Transverse colon (tissue), 4 donors: ENCODE measurements around the gene VSIG8. TPM values are rescaled to one million over a fixed set of nuclear protein-coding genes. Genes with fewer than 3 reads are reported as not detected.
"Not testable (repeated sequence)": the region's sequence is repeated elsewhere in the genome, so short reads cannot be mapped to it uniquely, and the experiment has no call there.

Source experiments
- DNase-seq: peaks from one replicate; pipeline ENCODE4 v3.0.0-alpha.2; 2019
- H3K27ac ChIP-seq, 4 donors: fragments of 200-600 bp; sonication (generic); 2 replicates each; pipeline ENCODE4 v1.5.1; 2016 to 2018; ENCODE audit warnings: inconsistent platforms in 4 of 4
- H3K27me3 ChIP-seq: fragments of 200-600 bp; sonication (generic); 2 replicates; pipeline ENCODE4 v1.5.1; 2017; ENCODE audit warnings: inconsistent platforms
- H3K36me3 ChIP-seq, 4 donors: fragments of 200-600 bp; sonication (generic); 2 replicates each; pipeline ENCODE4 v1.5.1; 2017 to 2019; ENCODE audit warnings: inconsistent platforms in 4 of 4
- H3K4me1 ChIP-seq, 4 donors: fragments of 200-600 bp; sonication (generic); 2 replicates each; pipeline ENCODE4 v1.5.1; 2017 to 2020; ENCODE audit warnings: inconsistent platforms in 4 of 4
- H3K4me3 ChIP-seq, 4 donors: fragments of 200-600 bp; sonication (generic); 1 replicate in 1 of 4; 2 replicates in 3 of 4; pipeline versions ENCODE4 v1.5.1 to v1.6.1; 2017 to 2019; ENCODE audit warnings: inconsistent platforms in 4 of 4
- H3K9me3 ChIP-seq, 2 donors: fragments of 200-600 bp; sonication (generic); 2 replicates each; pipeline ENCODE4 v1.5.1; 2017 to 2019; ENCODE audit warnings: inconsistent platforms in 2 of 2
- CTCF ChIP-seq, 5 experiments: fragments of 200-600 bp in 3 of 5; fragments of 450-650 bp in 2 of 5; sonication (generic) in 3 of 5; IDR thresholded peaks; 1 replicate in 2 of 5; 2 replicates in 3 of 5; pipeline ENCODE4 v1.5.1; 2016 to 2017; ENCODE audit warnings: antibody characterized with exemption in 5 of 5, inconsistent platforms in 3 of 5, mild to moderate bottlenecking in 2 of 5, moderate library complexity in 1 of 5
- EP300 ChIP-seq: sonication (generic); formaldehyde crosslinking; IDR thresholded peaks from one replicate; pipeline ENCODE4 v1.6.1; 2017; ENCODE audit warnings: antibody characterized with exemption, low read depth
- POLR2A ChIP-seq: fragments of 450-650 bp; IDR thresholded peaks from one replicate; pipeline ENCODE4 v1.6.1; 2016; ENCODE audit warnings: antibody characterized with exemption, mild to moderate bottlenecking, moderate library complexity
- POLR2AphosphoS5 ChIP-seq, 3 donors: sonication (generic); formaldehyde crosslinking; IDR thresholded peaks; one replicate each; pipeline ENCODE4 v1.6.1; 2016; ENCODE audit warnings: antibody characterized with exemption in 3 of 3
- WGBS, 2 donors: methylation state at CpG; one replicate each; pipeline ENCODE4 v1.1.5; 2018; ENCODE audit warnings: low coverage in 1 of 2; 5-methylcytosine and 5-hydroxymethylcytosine counted together
- in situ Hi-C, 4 donors: fragments of 200-750 bp; cut with MboI; loops; one replicate each; pipeline versions ENCODE4 v1.15.0 to v1.15.1; 2017; ENCODE audit warnings: low sequenced_read_pairs in 3 of 4, low pct_ligation_motif_present in 1 of 4, low pct_unique_long_range_greater_than_20kb in 1 of 4
- intact Hi-C: fragments of 100-400 bp; cut with DNase I; formaldehyde crosslinking; loops from one replicate; pipeline ENCODE4 v1.15.1; 2023; ENCODE audit warnings: low total_unique reads
- total RNA-seq, 4 donors: library from RNA; depleted of rRNA; stranded (reverse); fragments of >200 nt; gene quantifications; one replicate each; pipeline ENCODE4 v1.1.0, GENCODE V29; 2016

Gene VSIG8
- total RNA-seq, result not detected

GRCh38 chr1:159862557-159862956 is at the start of gene VSIG8:
VSIG8 (minus strand) TSS chr1:159862657; CDS start chr1:159862521, 136 bp downstream.
- H3K9me3 ChIP-seq, result no peaks in the 10 kb centered on the region
- in situ Hi-C loops, result no loop called here

GRCh38 chr1:159911326-159912070 is 49.0 kb upstream of the VSIG8 start:
- Histone ChIP-seq H3K36me3 (no peaks in the 10 kb centered on the region), H3K27ac (peak overlapping the region; percentile 27 to 63 (median 53)), H3K9me3 (no peaks in the 10 kb centered on the region), H3K4me3 (no peak overlapping the region), H3K4me1 (peaks cover 12 to 48% (median 25%) of the 10 kb centered on the region in 4 donors), H3K27me3 (no peaks in the 10 kb centered on the region)
- no peak for DNase-seq
- 65 to 83% methylated on average over 4 to 6 of the region's 6 CpGs for WGBS, 2 donors
- TF ChIP-seq POLR2A (no peak), EP300 (no peak), CTCF (IDR thresholded peaks at IDR 0.05) (no peak), POLR2AphosphoS5 (IDR thresholded peaks at IDR 0.05) (no peak)
- intact Hi-C loops (no loop called here), in situ Hi-C loops (no loop called here)

More at GRCh38 chr1:159862557-159862956, at the start of gene VSIG8:
- intact Hi-C loops, result no loop called here
- Histone ChIP-seq H3K4me1 (peaks cover 3 to 12% (median 7%) of the 10 kb centered on the region in 4 donors), H3K36me3 (no peaks in the 10 kb centered on the region), H3K4me3 (no peak within 1 kb of the TSS), H3K27me3 (no peaks in the 10 kb centered on the region), H3K27ac (no peak within 1 kb of the TSS)
- DNase-seq, result no peak
- TF ChIP-seq POLR2AphosphoS5 (IDR thresholded peaks at IDR 0.05), result no peak
- TF ChIP-seq EP300, result no peak
- no peak for TF ChIP-seq CTCF (IDR thresholded peaks at IDR 0.05)
- TF ChIP-seq POLR2A, result no peak
- 74% methylated on average over 4 of the region's 4 CpGs; no CpG with 5 or more reads in 1 of the 2 donors for WGBS, 2 donors

GRCh38 chr1:159908031-159908940 is 45.8 kb upstream of the VSIG8 start:
- in situ Hi-C loops, result no loop called here
- no peaks in the 10 kb centered on the region for H3K27me3 ChIP-seq
- WGBS, 2 donors, result 93% methylated on average over 2 to 9 of the region's 9 CpGs
- no peak overlapping the region for H3K4me3 ChIP-seq
- peaks cover 7 to 31% (median 12%) of the 10 kb centered on the region in 4 donors for H3K4me1 ChIP-seq
- no peaks in the 10 kb centered on the region for H3K36me3 ChIP-seq
- H3K27ac ChIP-seq, result no peak overlapping the region
- H3K9me3 ChIP-seq, result no peaks in the 10 kb centered on the region
- intact Hi-C loops, result no loop called here
- no peak for TF ChIP-seq CTCF (IDR thresholded peaks at IDR 0.05)
- TF ChIP-seq POLR2AphosphoS5 (IDR thresholded peaks at IDR 0.05), result no peak
- no peak for TF ChIP-seq EP300
- no peak for TF ChIP-seq POLR2A
- no peak for DNase-seq

GRCh38 chr1:159906960-159907359 is 44.5 kb upstream of the VSIG8 start:
- H3K36me3 ChIP-seq, result no peaks in the 10 kb centered on the region
- DNase-seq, result no peak
- H3K4me3 ChIP-seq, result no peak overlapping the region
- TF ChIP-seq EP300 (no peak), POLR2A (no peak), CTCF (IDR thresholded peaks at IDR 0.05) (no peak), POLR2AphosphoS5 (IDR thresholded peaks at IDR 0.05) (no peak)
- H3K27ac ChIP-seq, result no peak overlapping the region
- in situ Hi-C loops (no loop called here), intact Hi-C loops (no loop called here)
- peaks cover 0 to 21% (median 7%) of the 10 kb centered on the region in 4 donors for H3K4me1 ChIP-seq
- no peaks in the 10 kb centered on the region for H3K9me3 ChIP-seq
- H3K27me3 ChIP-seq, result no peaks in the 10 kb centered on the region
- WGBS, 2 donors, result 52% methylated on average over 1 of the region's 1 CpG; no CpG with 5 or more reads in 1 of the 2 donors

- 64 to 83% methylated on average over 3 of the region's 3 CpGs for WGBS, 2 donors
These were observed 41.6 kb upstream of the VSIG8 start for GRCh38 chr1:159904036-159904435.

More at GRCh38 chr1:159904036-159904435, 41.6 kb upstream of the VSIG8 start:
- in situ Hi-C loops, DNase-seq, H3K27ac ChIP-seq, H3K4me3 ChIP-seq, H3K36me3 ChIP-seq, H3K9me3 ChIP-seq, intact Hi-C loops, H3K27me3 ChIP-seq: not testable (repeated sequence)
- H3K4me1 ChIP-seq, result peaks cover 4 to 17% (median 11%) of the 10 kb centered on the region in 4 donors
